ENCODE results near the gene EYA2.

EYA2 gene

GRCh38 chr20:47097691-47098622 is 203.3 kb downstream of the EYA2 start:
- Histone ChIP-seq H3K4me1 (no peaks in the 10 kb centered on the region), H3K27me3 (ENCODE audit: low read depth) (no peaks in the 10 kb centered on the region), H3K9me3 (no peaks in the 10 kb centered on the region), H3K36me3 (replicated peaks) (no peaks in the 10 kb centered on the region), H3K4me3 (no peak overlapping the region)
- in situ Hi-C loops (cut with MboI; ENCODE audit: low sequenced_read_pairs) = no loop called here
- no peak for DNase-seq (ENCODE audit: low spot score in 2 of 2)

GRCh38 chr20:47099093-47099492 is 204.4 kb downstream of the EYA2 start:
- Histone ChIP-seq H3K4me3 (no peak overlapping the region), H3K27me3 (ENCODE audit: low read depth) (no peaks in the 10 kb centered on the region), H3K9me3 (no peaks in the 10 kb centered on the region), H3K4me1 (no peaks in the 10 kb centered on the region), H3K36me3 (replicated peaks) (no peaks in the 10 kb centered on the region)
- in situ Hi-C loops (cut with MboI; ENCODE audit: low sequenced_read_pairs) = no loop called here
- DNase-seq (ENCODE audit: low spot score in 2 of 2) = no peak

GRCh38 chr20:47099825-47100441 is 205.3 kb downstream of the EYA2 start:
- Histone ChIP-seq H3K4me3 (no peak overlapping the region), H3K4me1 (no peaks in the 10 kb centered on the region), H3K9me3 (no peaks in the 10 kb centered on the region), H3K27me3 (ENCODE audit: low read depth) (no peaks in the 10 kb centered on the region), H3K36me3 (replicated peaks) (no peaks in the 10 kb centered on the region)
- in situ Hi-C loops (cut with MboI; ENCODE audit: low sequenced_read_pairs) = no loop called here
- DNase-seq (ENCODE audit: low spot score in 2 of 2) = no peak

DNA sequence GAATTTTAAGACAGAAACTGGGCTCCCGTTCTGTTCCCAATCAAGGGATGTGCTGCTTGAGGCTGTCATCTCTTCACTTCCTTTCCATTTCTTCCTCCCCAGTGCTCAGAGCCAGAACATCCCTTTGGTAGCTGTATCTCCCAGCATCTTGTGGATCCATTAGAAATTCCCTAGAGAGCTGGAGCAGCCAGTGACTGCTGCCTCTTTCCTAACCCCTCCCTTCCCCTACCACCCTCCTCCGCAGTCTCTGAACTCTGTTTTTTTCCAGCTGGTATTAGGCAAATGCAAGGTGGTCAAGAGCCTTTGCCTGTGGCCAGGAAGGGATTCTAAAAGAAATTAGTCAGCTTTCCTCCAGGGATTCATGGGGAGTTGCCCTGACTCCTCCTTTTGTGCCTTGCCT is 208.0 kb downstream of the EYA2 start:
- DNase-seq (ENCODE audit: low spot score in 2 of 2) = no peak
- in situ Hi-C loops (cut with MboI; ENCODE audit: low sequenced_read_pairs) = no loop called here
- no peak overlapping the region for H3K4me3 ChIP-seq
- H3K4me1 ChIP-seq = no peaks in the 10 kb centered on the region
- H3K36me3 ChIP-seq (replicated peaks) = no peaks in the 10 kb centered on the region
- H3K27me3 ChIP-seq (ENCODE audit: low read depth) = no peaks in the 10 kb centered on the region
- H3K9me3 ChIP-seq = no peaks in the 10 kb centered on the region

- Histone ChIP-seq H3K9me3 (peaks cover 9% of the 10 kb centered on the region; the same call in 1 of the 2 replicates), H3K27me3 (ENCODE audit: low read depth) (no peaks in the 10 kb centered on the region), H3K4me3 (no peak overlapping the region), H3K36me3 (replicated peaks) (no peaks in the 10 kb centered on the region), H3K4me1 (no peaks in the 10 kb centered on the region)
- DNase-seq (ENCODE audit: low spot score in 2 of 2) = no peak
- in situ Hi-C loops (cut with MboI; ENCODE audit: low sequenced_read_pairs) = no loop called here
Observed at GRCh38 chr20:47106786-47107185, 212.1 kb downstream of the EYA2 start.

DNA sequence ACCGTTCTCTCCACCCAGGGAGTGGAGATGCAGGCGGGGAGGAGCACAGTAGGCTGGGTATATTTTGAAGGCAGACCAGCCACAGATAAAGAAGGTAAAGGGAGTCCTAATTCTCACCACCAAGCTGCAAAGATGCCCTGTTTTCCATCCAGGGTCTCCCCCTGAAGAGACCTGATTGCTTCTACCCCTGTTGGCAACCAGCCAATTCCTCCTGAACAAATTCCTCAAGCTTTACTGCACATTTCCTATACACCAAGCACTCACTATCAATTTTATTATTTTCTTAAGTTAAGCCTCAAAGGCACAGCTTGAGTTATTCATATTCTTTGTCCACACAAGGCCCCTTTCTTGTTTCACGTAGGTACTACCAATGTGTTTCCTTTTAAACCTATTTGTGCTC is 214.4 kb downstream of the EYA2 start:
- H3K9me3 ChIP-seq = peaks cover 9% of the 10 kb centered on the region; the same call in 1 of the 2 replicates
- H3K4me1 ChIP-seq = no peaks in the 10 kb centered on the region
- H3K36me3 ChIP-seq (replicated peaks) = no peaks in the 10 kb centered on the region
- no peak overlapping the region for H3K4me3 ChIP-seq
- DNase-seq (ENCODE audit: low spot score in 2 of 2) = no peak
- no peaks in the 10 kb centered on the region for H3K27me3 ChIP-seq (ENCODE audit: low read depth)
- in situ Hi-C loops (cut with MboI; ENCODE audit: low sequenced_read_pairs) = no loop called here

GRCh38 chr20:47110819-47111218 is 216.2 kb downstream of the EYA2 start:
- Histone ChIP-seq H3K4me3 (no peak overlapping the region), H3K4me1 (no peaks in the 10 kb centered on the region), H3K36me3 (replicated peaks) (no peaks in the 10 kb centered on the region), H3K9me3 (peaks cover 9% of the 10 kb centered on the region; the same call in 1 of the 2 replicates), H3K27me3 (ENCODE audit: low read depth) (no peaks in the 10 kb centered on the region)
- DNase-seq (ENCODE audit: low spot score in 2 of 2) = no peak
- in situ Hi-C loops (cut with MboI; ENCODE audit: low sequenced_read_pairs) = no loop called here

GRCh38 chr20:47111576-47111975 is 216.9 kb downstream of the EYA2 start:
- Histone ChIP-seq H3K27me3 (ENCODE audit: low read depth) (no peaks in the 10 kb centered on the region), H3K4me1 (no peaks in the 10 kb centered on the region), H3K4me3 (no peak overlapping the region), H3K9me3 (peaks cover 9% of the 10 kb centered on the region; the same call in 1 of the 2 replicates), H3K36me3 (replicated peaks) (no peaks in the 10 kb centered on the region)
- in situ Hi-C loops (cut with MboI; ENCODE audit: low sequenced_read_pairs) = no loop called here
- DNase-seq (ENCODE audit: low spot score in 2 of 2) = no peak

GRCh38 chr20:47113362-47114109 is 218.9 kb downstream of the EYA2 start:
- Histone ChIP-seq H3K9me3 (peaks cover 9% of the 10 kb centered on the region; the same call in 1 of the 2 replicates), H3K27me3 (ENCODE audit: low read depth) (no peaks in the 10 kb centered on the region), H3K4me1 (no peaks in the 10 kb centered on the region), H3K4me3 (no peak overlapping the region), H3K36me3 (replicated peaks) (no peaks in the 10 kb centered on the region)
- no peak for DNase-seq (ENCODE audit: low spot score in 2 of 2)
- in situ Hi-C loops (cut with MboI; ENCODE audit: low sequenced_read_pairs) = no loop called here

GRCh38 chr20:47115694-47116093 is 221.1 kb downstream of the EYA2 start:
- Histone ChIP-seq H3K4me3 (no peak overlapping the region), H3K36me3 (replicated peaks) (no peaks in the 10 kb centered on the region), H3K27me3 (ENCODE audit: low read depth) (no peaks in the 10 kb centered on the region), H3K9me3 (peaks cover 7% of the 10 kb centered on the region; the same call in 1 of the 2 replicates), H3K4me1 (no peaks in the 10 kb centered on the region)
- in situ Hi-C loops (cut with MboI; ENCODE audit: low sequenced_read_pairs) = no loop called here
- no peak for DNase-seq (ENCODE audit: low spot score in 2 of 2)

DNA sequence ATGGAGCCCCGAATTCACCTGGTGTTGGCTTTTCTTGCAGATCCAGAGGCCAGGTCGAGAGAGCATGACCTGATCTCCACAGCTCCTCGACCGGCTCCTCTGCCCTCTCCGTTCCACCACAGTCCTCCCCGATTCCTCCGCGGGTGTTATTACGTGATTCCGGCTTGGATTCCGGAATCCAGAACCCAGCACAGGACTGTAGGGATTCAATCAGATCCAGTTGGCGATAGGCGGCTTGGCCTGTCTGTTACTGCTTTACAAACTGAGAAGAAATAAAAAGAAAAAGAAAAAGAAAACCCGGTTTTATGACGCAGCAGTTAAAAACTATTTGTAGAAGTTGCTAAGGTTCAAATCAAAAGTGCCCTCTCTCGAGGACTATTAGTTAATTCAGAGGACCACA is 222.7 kb downstream of the EYA2 start:
- Histone ChIP-seq H3K9me3 (no peaks in the 10 kb centered on the region), H3K4me1 (no peaks in the 10 kb centered on the region), H3K36me3 (replicated peaks) (no peaks in the 10 kb centered on the region), H3K27me3 (ENCODE audit: low read depth) (no peaks in the 10 kb centered on the region), H3K4me3 (no peak overlapping the region)
- in situ Hi-C loops (cut with MboI; ENCODE audit: low sequenced_read_pairs) = no loop called here
- no peak for DNase-seq (ENCODE audit: low spot score in 2 of 2)

- Histone ChIP-seq H3K4me3 (no peak overlapping the region), H3K36me3 (replicated peaks) (no peaks in the 10 kb centered on the region), H3K9me3 (no peaks in the 10 kb centered on the region), H3K27me3 (ENCODE audit: low read depth) (no peaks in the 10 kb centered on the region), H3K4me1 (no peaks in the 10 kb centered on the region)
- in situ Hi-C loops (cut with MboI; ENCODE audit: low sequenced_read_pairs) = no loop called here
- DNase-seq (ENCODE audit: low spot score in 2 of 2) = no peak
Observed at GRCh38 chr20:47117773-47118172, 223.1 kb downstream of the EYA2 start.

GRCh38 chr20:47118206-47118605 is 223.6 kb downstream of the EYA2 start:
- no peaks in the 10 kb centered on the region for H3K36me3 ChIP-seq (replicated peaks)
- no peaks in the 10 kb centered on the region for H3K27me3 ChIP-seq (ENCODE audit: low read depth)
- no peaks in the 10 kb centered on the region for H3K9me3 ChIP-seq
- no peaks in the 10 kb centered on the region for H3K4me1 ChIP-seq
- in situ Hi-C loops (cut with MboI; ENCODE audit: low sequenced_read_pairs) = no loop called here
- no peak overlapping the region for H3K4me3 ChIP-seq
- DNase-seq (ENCODE audit: low spot score in 2 of 2) = no peak

- H3K9me3 ChIP-seq = no peaks in the 10 kb centered on the region
- in situ Hi-C loops (cut with MboI; ENCODE audit: low sequenced_read_pairs) = no loop called here
- no peaks in the 10 kb centered on the region for H3K27me3 ChIP-seq (ENCODE audit: low read depth)
- H3K36me3 ChIP-seq (replicated peaks) = no peaks in the 10 kb centered on the region
- DNase-seq (ENCODE audit: low spot score in 2 of 2) = peak; percentile 6 to 11
- H3K4me3 ChIP-seq = no peak overlapping the region
- no peaks in the 10 kb centered on the region for H3K4me1 ChIP-seq
Observed at GRCh38 chr20:47118641-47119040, 224.0 kb downstream of the EYA2 start.
